Stimulated activated CD4-positive, alpha-beta T cell treated with anti-CD3 and anti-CD28 coated beads, TNF-alpha, amount 100 ng/mL, for 4 hours (primary cell): ENCODE results near the gene FFAR3.

ENCODE experiments used
- DNase-seq, 3 experiments: peaks; one replicate each; pipeline ENCODE4 v3.0.0-alpha.2; 2020; ENCODE audit warnings: low read depth in 3 of 3

Gene FFAR3, protein sequence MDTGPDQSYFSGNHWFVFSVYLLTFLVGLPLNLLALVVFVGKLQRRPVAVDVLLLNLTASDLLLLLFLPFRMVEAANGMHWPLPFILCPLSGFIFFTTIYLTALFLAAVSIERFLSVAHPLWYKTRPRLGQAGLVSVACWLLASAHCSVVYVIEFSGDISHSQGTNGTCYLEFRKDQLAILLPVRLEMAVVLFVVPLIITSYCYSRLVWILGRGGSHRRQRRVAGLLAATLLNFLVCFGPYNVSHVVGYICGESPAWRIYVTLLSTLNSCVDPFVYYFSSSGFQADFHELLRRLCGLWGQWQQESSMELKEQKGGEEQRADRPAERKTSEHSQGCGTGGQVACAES

GRCh38 chr19:35357867-35358573, at the start of gene FFAR3:
FFAR3 (plus strand) TSS chr19:35358460; CDS start chr19:35358891, 431 bp downstream.
- no peak for DNase-seq

GRCh38 chr19:35308910-35309309, 49.4 kb upstream of the FFAR3 start:
- no peak for DNase-seq

DNA sequence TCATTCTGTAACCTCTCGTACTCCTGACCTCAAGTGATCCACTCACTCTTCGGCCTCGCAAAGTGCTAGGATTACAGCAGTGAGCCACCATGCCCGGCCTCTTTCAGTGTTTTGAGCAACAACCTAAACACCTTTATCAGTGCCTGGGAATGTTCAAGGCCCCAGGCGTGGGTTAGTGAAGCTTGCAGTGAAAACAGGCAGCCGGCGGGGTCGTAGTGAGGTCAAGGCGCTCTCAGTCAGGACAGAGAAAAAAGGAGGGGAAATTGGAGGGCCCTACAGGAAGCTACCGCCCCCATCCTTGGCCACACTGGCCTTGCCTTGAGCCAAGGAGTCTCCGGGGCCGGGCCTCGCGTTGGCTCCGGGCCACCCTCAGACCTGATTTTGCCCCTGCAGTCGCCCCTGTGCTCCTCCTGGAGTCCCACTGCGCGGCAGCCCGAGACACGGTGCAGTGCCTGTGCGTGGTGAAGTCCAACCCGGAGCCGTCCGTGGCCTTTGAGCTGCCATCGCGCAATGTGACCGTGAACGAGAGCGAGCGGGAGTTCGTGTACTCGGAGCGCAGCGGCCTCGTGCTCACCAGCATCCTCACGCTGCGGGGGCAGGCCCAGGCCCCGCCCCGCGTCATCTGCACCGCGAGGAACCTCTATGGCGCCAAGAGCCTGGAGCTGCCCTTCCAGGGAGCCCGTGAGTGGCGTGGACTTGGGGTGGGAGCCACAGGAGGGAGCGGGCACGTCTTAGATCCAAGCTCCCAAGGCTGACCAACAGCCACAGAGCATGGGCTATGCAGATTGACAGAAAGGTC, 48.6 kb upstream of the FFAR3 start:
- DNase-seq, result no peak

GRCh38 chr19:35310331-35310730, 47.9 kb upstream of the FFAR3 start:
- DNase-seq, result no peak

- DNase-seq, result no peak
These were observed 47.3 kb upstream of the FFAR3 start for GRCh38 chr19:35310811-35311465.

- DNase-seq, result no peak
These were observed 46.2 kb upstream of the FFAR3 start for GRCh38 chr19:35311901-35312665.

GRCh38 chr19:35313587-35313986, 44.7 kb upstream of the FFAR3 start:
- DNase-seq, result no peak

- DNase-seq, result no peak
These were observed 44.2 kb upstream of the FFAR3 start for GRCh38 chr19:35314031-35314430.

GRCh38 chr19:35314858-35315470, 43.3 kb upstream of the FFAR3 start:
- no peak for DNase-seq

DNA sequence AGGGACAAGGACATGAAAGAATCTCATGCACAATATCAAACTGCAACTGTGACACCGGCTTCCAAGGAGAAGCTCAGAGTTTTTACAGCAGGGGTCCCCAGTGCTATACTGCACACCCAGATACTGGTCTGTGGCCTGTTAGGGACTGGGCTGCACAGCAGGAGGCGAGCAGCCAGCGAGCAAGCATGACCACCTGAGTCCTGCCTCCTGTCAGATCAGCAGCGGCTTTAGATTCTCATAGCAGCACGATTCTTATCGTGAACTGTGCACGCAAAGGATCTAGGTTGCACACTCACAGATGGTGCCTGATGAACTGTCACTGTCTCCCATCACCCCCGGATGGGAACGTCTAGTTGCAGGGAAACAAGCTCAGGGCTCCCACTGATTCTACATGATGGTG, 42.4 kb upstream of the FFAR3 start:
- DNase-seq, result no peak

DNA sequence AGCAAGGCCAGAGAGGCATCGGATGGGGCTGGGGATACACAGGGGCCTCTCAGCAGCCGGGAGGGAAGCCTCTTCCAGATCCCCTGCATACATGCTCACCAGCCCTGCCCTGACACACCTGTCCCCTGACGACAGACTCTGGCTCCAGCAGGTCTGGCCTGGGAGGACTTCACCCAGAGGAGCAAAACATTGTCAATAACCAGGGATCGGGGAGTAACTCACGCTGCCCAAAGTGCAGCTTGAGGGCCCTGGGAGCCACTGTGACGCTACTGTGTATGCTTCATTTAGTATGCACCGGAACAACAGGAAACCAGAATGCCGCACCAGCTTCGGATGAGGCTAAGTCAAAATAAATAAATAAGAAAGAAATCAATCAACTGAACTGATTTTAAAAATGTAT, 41.7 kb upstream of the FFAR3 start:
- DNase-seq, result no peak

GRCh38 chr19:35317464-35318043, 40.7 kb upstream of the FFAR3 start:
- no peak for DNase-seq

- DNase-seq, result no peak
These were observed 39.4 kb upstream of the FFAR3 start for GRCh38 chr19:35318679-35319448.

GRCh38 chr19:35320065-35320713, 38.1 kb upstream of the FFAR3 start:
- DNase-seq, result no peak

DNA sequence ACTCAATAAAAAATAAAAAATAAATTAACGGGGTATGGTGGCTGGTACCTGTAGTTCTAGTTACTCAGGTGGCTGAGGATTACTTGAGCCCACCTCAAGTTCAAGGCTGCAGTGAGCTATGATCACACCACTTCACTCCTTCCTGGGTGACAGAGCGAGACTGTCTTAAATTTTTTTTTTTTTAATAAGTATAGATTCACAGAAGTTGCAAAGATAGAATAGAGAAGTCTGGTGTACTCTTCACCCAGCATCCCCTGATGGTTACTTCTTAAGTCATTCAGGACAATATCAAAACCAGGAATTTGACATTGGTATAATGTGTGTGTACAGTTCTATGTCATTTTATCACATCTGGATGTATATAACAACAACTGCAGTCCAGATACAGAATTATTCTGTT, 37.0 kb upstream of the FFAR3 start:
- DNase-seq, result no peak

DNA sequence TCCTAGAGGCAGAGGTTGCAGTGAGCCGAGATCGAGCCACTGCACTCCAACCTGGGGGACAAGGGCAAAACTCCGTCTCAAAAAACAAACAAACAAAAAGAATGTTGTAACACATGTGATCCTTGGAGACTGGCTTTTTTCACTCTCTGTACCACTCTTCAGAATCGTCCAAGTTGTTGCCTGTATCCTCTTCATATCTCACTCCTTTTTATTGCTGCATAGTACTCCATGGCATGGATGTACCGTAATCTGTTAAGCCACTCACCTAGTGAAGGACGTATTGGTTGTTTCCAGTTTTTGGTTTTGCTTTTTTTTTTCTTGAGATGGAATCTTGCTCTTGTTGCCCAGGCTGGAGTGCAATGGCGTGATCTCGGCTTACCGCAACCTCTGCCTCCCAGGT, 36.2 kb upstream of the FFAR3 start:
- no peak for DNase-seq

DNA sequence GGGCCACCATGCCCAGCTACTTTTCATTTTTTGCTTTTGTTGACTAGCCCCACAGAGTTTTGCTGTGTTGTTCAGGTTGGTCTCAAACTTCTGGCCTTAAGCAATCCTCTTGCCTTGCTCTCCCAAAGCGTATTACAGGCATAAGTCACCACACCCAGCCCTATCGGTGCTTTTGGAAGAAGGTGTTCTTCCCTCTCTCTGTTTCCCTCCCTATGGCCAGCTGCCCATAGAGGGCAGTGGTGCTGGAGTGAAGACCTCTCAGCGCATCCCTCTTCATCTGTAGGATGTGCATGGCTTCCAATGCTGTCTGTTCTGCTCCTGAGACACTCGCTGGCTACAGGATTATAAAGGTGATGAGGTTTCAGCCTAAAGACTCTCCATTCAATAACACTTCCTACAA, 30.6 kb upstream of the FFAR3 start:
- DNase-seq, result no peak

DNA sequence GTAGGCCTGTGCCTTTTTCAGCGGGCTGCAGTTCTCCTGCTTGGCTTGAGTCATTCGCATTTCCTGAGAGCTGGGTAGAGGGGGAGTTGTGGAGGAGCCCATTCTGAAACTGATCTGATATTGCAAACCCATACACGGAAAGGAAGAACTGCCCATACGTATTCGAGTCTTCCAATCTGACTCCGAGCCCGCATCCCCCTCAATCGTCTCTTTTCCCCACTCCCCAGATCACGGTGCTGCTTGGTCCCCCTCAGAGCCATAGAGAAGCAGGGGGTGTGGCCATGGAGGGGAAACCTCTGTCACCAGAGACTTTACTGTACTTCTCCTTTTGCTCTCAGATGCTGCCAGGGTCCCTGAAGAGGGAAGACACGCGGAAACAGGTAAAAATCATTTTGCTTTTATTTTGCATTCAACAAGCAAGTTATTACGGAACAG, 29.4 kb upstream of the FFAR3 start, which contains the start of gene CD22:
CD22 (plus strand) TSS at position 337 of the 435 bp plus-strand sequence. CDS start 2,854 bp downstream, outside the sequence.
- no peak for DNase-seq

GRCh38 chr19:35329323-35329722, 28.9 kb upstream of the FFAR3 start:
- DNase-seq, result no peak
